ENCODE results near the gene AMDHD2.
A peak's percentile ranks its signal among the peaks of the same experiment; 100 is the strongest.

AMDHD2 gene, protein sequence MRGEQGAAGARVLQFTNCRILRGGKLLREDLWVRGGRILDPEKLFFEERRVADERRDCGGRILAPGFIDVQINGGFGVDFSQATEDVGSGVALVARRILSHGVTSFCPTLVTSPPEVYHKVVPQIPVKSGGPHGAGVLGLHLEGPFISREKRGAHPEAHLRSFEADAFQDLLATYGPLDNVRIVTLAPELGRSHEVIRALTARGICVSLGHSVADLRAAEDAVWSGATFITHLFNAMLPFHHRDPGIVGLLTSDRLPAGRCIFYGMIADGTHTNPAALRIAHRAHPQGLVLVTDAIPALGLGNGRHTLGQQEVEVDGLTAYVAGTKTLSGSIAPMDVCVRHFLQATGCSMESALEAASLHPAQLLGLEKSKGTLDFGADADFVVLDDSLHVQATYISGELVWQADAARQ

GRCh38 chr16:2520097-2520783 is at the start of gene AMDHD2:
TSS of gene AMDHD2 (plus strand) at chr16:2520371. CDS start at chr16:2520459, 88 bp downstream.
- H3K27ac ChIP-seq (ENCODE audit: low read depth, low read length) = no peak within 1 kb of the TSS
- H3K4me1 ChIP-seq (ENCODE audit: control insufficient read depth, insufficient read depth, low read length) = peaks cover 8% of the 10 kb centered on the region
- H3K9ac ChIP-seq (ENCODE audit: low read length) = peak within 1 kb of the TSS; percentile 76
- H3K36me3 ChIP-seq (ENCODE audit: control insufficient read depth, insufficient read depth, low read length) = peaks cover 19% of the 10 kb centered on the region
- H3K9me3 ChIP-seq (ENCODE audit: control insufficient read depth, insufficient read depth, low read depth, low read length) = no peaks in the 10 kb centered on the region
- peak within 1 kb of the TSS; percentile 71 for H3K4me3 ChIP-seq (ENCODE audit: low read depth, low read length)
- H3K27me3 ChIP-seq (ENCODE audit: control insufficient read depth, insufficient read depth, low read length) = no peaks in the 10 kb centered on the region

DNA sequence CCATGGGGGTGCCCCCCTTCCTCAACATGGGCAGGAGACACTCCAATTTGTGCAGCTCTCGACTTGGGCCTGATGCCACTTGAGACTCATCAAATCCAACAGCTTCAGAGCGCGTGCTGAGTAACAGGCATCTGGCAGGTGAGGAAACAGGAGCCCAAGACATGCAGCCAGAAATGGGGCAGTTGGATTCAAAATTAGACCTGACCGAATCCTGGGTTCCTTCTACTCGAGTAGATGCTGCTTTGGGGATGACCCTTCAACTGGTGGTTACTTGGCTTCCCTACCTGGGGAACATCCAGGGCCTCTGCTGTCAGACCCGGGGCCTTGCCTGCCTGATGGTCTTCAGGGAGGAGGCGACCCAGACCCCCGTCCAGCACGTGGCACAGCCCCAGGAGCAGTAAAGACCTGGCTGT is 49.6 kb upstream of the AMDHD2 start:
- Histone ChIP-seq H3K4me1 (ENCODE audit: control insufficient read depth, insufficient read depth, low read length) (peaks cover 41% of the 10 kb centered on the region), H3K27me3 (ENCODE audit: control insufficient read depth, insufficient read depth, low read length) (peaks cover 58% of the 10 kb centered on the region), H3K27ac (ENCODE audit: low read depth, low read length) (no peak overlapping the region), H3K36me3 (ENCODE audit: control insufficient read depth, insufficient read depth, low read length) (no peaks in the 10 kb centered on the region), H3K9ac (ENCODE audit: low read length) (no peak overlapping the region), H3K4me3 (ENCODE audit: low read depth, low read length) (peak overlapping the region; percentile 52), H3K9me3 (ENCODE audit: control insufficient read depth, insufficient read depth, low read depth, low read length) (no peaks in the 10 kb centered on the region)

GRCh38 chr16:2471016-2471652 is 49.0 kb upstream of the AMDHD2 start, which contains the start of gene NTN3:
TSS of gene NTN3 (plus strand) at chr16:2471297. CDS start at chr16:2471702, 405 bp downstream.
- peaks cover 41% of the 10 kb centered on the region for H3K4me1 ChIP-seq (ENCODE audit: control insufficient read depth, insufficient read depth, low read length)
- H3K9ac ChIP-seq (ENCODE audit: low read length) = no peak within 1 kb of the TSS
- H3K27ac ChIP-seq (ENCODE audit: low read depth, low read length) = no peak within 1 kb of the TSS
- peaks cover 63% of the 10 kb centered on the region for H3K27me3 ChIP-seq (ENCODE audit: control insufficient read depth, insufficient read depth, low read length)
- H3K9me3 ChIP-seq (ENCODE audit: control insufficient read depth, insufficient read depth, low read depth, low read length) = no peaks in the 10 kb centered on the region
- no peaks in the 10 kb centered on the region for H3K36me3 ChIP-seq (ENCODE audit: control insufficient read depth, insufficient read depth, low read length)
- peak within 1 kb of the TSS; percentile 52 for H3K4me3 ChIP-seq (ENCODE audit: low read depth, low read length)

GRCh38 chr16:2471653-2472487 is 48.3 kb upstream of the AMDHD2 start:
- Histone ChIP-seq H3K9ac (ENCODE audit: low read length) (no peak overlapping the region), H3K9me3 (ENCODE audit: control insufficient read depth, insufficient read depth, low read depth, low read length) (no peaks in the 10 kb centered on the region), H3K4me1 (ENCODE audit: control insufficient read depth, insufficient read depth, low read length) (peaks cover 41% of the 10 kb centered on the region), H3K27ac (ENCODE audit: low read depth, low read length) (no peak overlapping the region), H3K36me3 (ENCODE audit: control insufficient read depth, insufficient read depth, low read length) (no peaks in the 10 kb centered on the region), H3K4me3 (ENCODE audit: low read depth, low read length) (peak overlapping the region; percentile 52), H3K27me3 (ENCODE audit: control insufficient read depth, insufficient read depth, low read length) (peaks cover 70% of the 10 kb centered on the region)

DNA sequence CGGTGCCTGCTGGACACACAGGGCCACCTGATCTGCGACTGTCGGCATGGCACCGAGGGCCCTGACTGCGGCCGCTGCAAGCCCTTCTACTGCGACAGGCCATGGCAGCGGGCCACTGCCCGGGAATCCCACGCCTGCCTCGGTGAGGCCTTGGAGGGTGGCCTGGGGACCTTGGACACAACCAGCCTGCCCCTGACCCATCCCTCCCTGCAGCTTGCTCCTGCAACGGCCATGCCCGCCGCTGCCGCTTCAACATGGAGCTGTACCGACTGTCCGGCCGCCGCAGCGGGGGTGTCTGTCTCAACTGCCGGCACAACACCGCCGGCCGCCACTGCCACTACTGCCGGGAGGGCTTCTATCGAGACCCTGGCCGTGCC is 47.7 kb upstream of the AMDHD2 start:
- H3K27me3 ChIP-seq (ENCODE audit: control insufficient read depth, insufficient read depth, low read length) = peaks cover 70% of the 10 kb centered on the region
- H3K4me1 ChIP-seq (ENCODE audit: control insufficient read depth, insufficient read depth, low read length) = peaks cover 41% of the 10 kb centered on the region
- H3K9ac ChIP-seq (ENCODE audit: low read length) = no peak overlapping the region
- no peaks in the 10 kb centered on the region for H3K36me3 ChIP-seq (ENCODE audit: control insufficient read depth, insufficient read depth, low read length)
- no peaks in the 10 kb centered on the region for H3K9me3 ChIP-seq (ENCODE audit: control insufficient read depth, insufficient read depth, low read depth, low read length)
- H3K27ac ChIP-seq (ENCODE audit: low read depth, low read length) = no peak overlapping the region
- H3K4me3 ChIP-seq (ENCODE audit: low read depth, low read length) = no peak overlapping the region

- no peak overlapping the region for H3K9ac ChIP-seq (ENCODE audit: low read length)
- H3K27ac ChIP-seq (ENCODE audit: low read depth, low read length) = no peak overlapping the region
- no peaks in the 10 kb centered on the region for H3K36me3 ChIP-seq (ENCODE audit: control insufficient read depth, insufficient read depth, low read length)
- no peaks in the 10 kb centered on the region for H3K9me3 ChIP-seq (ENCODE audit: control insufficient read depth, insufficient read depth, low read depth, low read length)
- peaks cover 41% of the 10 kb centered on the region for H3K4me1 ChIP-seq (ENCODE audit: control insufficient read depth, insufficient read depth, low read length)
- H3K27me3 ChIP-seq (ENCODE audit: control insufficient read depth, insufficient read depth, low read length) = peaks cover 70% of the 10 kb centered on the region
- H3K4me3 ChIP-seq (ENCODE audit: low read depth, low read length) = peak overlapping the region; percentile 75; the same call in 1 of the 2 replicates
Observed at GRCh38 chr16:2472885-2473445, 47.2 kb upstream of the AMDHD2 start.

DNA sequence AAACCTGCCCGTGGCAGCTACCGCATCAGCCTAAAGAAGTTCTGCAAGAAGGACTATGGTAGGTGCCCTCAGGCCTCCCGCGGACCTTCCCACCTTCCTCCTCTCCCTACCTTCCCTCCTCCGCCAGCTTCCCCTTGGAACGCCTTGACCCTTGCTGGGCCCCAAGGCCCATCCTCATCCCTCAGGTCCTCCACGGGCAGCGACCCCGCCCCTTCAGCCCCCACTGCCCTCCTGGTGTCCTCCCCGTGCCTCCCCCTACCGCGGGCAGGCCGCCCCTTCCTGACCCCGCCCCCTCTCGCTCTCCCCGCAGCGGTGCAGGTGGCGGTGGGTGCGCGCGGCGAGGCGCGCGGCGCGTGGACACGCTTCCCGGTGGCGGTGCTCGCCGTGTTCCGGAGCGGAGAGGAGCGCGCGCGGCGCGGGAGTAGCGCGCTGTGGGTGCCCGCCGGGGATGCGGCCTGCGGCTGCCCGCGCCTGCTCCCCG is 46.7 kb upstream of the AMDHD2 start:
- Histone ChIP-seq H3K9me3 (ENCODE audit: control insufficient read depth, insufficient read depth, low read depth, low read length) (no peaks in the 10 kb centered on the region), H3K36me3 (ENCODE audit: control insufficient read depth, insufficient read depth, low read length) (no peaks in the 10 kb centered on the region), H3K9ac (ENCODE audit: low read length) (no peak overlapping the region), H3K27me3 (ENCODE audit: control insufficient read depth, insufficient read depth, low read length) (peaks cover 65% of the 10 kb centered on the region), H3K27ac (ENCODE audit: low read depth, low read length) (no peak overlapping the region), H3K4me1 (ENCODE audit: control insufficient read depth, insufficient read depth, low read length) (peaks cover 37% of the 10 kb centered on the region), H3K4me3 (ENCODE audit: low read depth, low read length) (peak overlapping the region; percentile 75)

GRCh38 chr16:2473999-2474876 is 45.9 kb upstream of the AMDHD2 start:
- H3K4me1 ChIP-seq (ENCODE audit: control insufficient read depth, insufficient read depth, low read length) = peaks cover 30% of the 10 kb centered on the region
- peaks cover 59% of the 10 kb centered on the region for H3K27me3 ChIP-seq (ENCODE audit: control insufficient read depth, insufficient read depth, low read length)
- peak overlapping the region; percentile 46; the same call in 1 of the 2 replicates for H3K27ac ChIP-seq (ENCODE audit: low read depth, low read length)

DNA sequence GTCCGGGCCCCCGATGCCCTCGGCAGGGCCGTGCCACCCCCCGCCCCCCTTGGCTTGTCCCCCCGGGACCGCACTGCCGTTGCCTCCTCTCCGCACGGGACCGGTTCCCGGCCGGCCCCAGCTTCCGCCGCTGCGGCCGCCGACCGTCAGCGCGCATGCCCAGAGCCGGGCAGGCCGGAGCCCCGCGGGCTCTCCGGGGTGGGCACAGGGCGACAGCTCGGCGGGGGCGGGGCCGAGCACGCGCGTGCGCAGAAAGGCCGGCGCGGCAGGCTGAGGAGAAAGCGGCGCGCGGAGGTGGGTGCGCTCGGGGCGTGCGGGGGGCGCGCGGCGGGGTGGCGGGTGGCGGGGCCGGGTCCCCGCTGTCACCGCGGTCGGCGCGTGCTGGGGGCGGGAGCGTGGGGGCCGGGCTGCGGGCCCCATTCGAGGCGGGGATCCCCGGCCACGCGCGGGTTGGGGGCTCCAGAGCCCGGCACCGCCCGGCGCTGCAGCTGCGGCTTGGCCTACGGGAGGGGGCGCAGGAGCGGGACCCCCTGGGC is 45.2 kb upstream of the AMDHD2 start, which contains the start of gene TBC1D24:
Gene TBC1D24, plus strand, starts transcription at position 251 of the 536 bp plus-strand sequence. CDS start 21,022 bp downstream, outside the sequence.
- Histone ChIP-seq H3K4me3 (ENCODE audit: low read depth, low read length) (peak within 1 kb of the TSS; percentile 78), H3K9me3 (ENCODE audit: control insufficient read depth, insufficient read depth, low read depth, low read length) (no peaks in the 10 kb centered on the region), H3K27ac (ENCODE audit: low read depth, low read length) (peak within 1 kb of the TSS; percentile 46; the same call in 1 of the 2 replicates), H3K27me3 (ENCODE audit: control insufficient read depth, insufficient read depth, low read length) (peaks cover 51% of the 10 kb centered on the region), H3K9ac (ENCODE audit: low read length) (peak within 1 kb of the TSS; percentile 60), H3K4me1 (ENCODE audit: control insufficient read depth, insufficient read depth, low read length) (peaks cover 24% of the 10 kb centered on the region), H3K36me3 (ENCODE audit: control insufficient read depth, insufficient read depth, low read length) (no peaks in the 10 kb centered on the region)

More at GRCh38 chr16:2473999-2474876, 45.9 kb upstream of the AMDHD2 start:
- Histone ChIP-seq H3K9me3 (ENCODE audit: control insufficient read depth, insufficient read depth, low read depth, low read length) (no peaks in the 10 kb centered on the region), H3K4me3 (ENCODE audit: low read depth, low read length) (peak overlapping the region; percentile 75), H3K9ac (ENCODE audit: low read length) (peak overlapping the region; percentile 60), H3K36me3 (ENCODE audit: control insufficient read depth, insufficient read depth, low read length) (no peaks in the 10 kb centered on the region)

Data from HUES6 (cell line).